SIG-M5 treated with dmso at 0.1 percent for 504 hours (cell line): ENCODE results near the gene OPN3.
A peak's percentile ranks its signal among the peaks of the same experiment; 100 is the strongest.

ENCODE experiments used
- DNase-seq: peaks from one replicate; lab custom pipeline; 2025; ENCODE audit not compliant: unreplicated experiment; lab: John Stamatoyannopoulos, UW

Gene OPN3

GRCh38 chr1:241591736-241592135 is 48.4 kb downstream of the OPN3 start:
- DNase-seq, result no peak

GRCh38 chr1:241591317-241591716 is 48.9 kb downstream of the OPN3 start:
- peak; percentile 21 for DNase-seq

- DNase-seq, result no peak
Observed at GRCh38 chr1:241590719-241591118, 49.5 kb downstream of the OPN3 start.

- DNase-seq, result peak; percentile 82
Observed at GRCh38 chr1:241589521-241589920, 50.6 kb downstream of the OPN3 start.

GRCh38 chr1:241586905-241587512 is 53.2 kb downstream of the OPN3 start:
- DNase-seq, result no peak

GRCh38 chr1:241582921-241583321 is 57.2 kb downstream of the OPN3 start:
- DNase-seq, result no peak

GRCh38 chr1:241579434-241579833 is 60.7 kb downstream of the OPN3 start:
- peak; percentile 6 for DNase-seq

- DNase-seq, result no peak
Observed at GRCh38 chr1:241574154-241574553, 66.0 kb downstream of the OPN3 start.

- no peak for DNase-seq
Observed at GRCh38 chr1:241569848-241570247, 70.3 kb downstream of the OPN3 start.

- no peak for DNase-seq
Observed at GRCh38 chr1:241560849-241561187, 79.4 kb downstream of the OPN3 start.

- DNase-seq, result peak; percentile 63
Observed at GRCh38 chr1:241560146-241560848, 79.9 kb downstream of the OPN3 start.

GRCh38 chr1:241557551-241558193 is 82.5 kb downstream of the OPN3 start:
- DNase-seq, result no peak

- DNase-seq, result no peak
Observed at GRCh38 chr1:241557031-241557430, 83.1 kb downstream of the OPN3 start.

- no peak for DNase-seq
Observed at GRCh38 chr1:241555526-241555925, 84.6 kb downstream of the OPN3 start.

GRCh38 chr1:241553886-241554592 is 86.1 kb downstream of the OPN3 start:
- DNase-seq, result no peak

- peak; percentile 90 for DNase-seq
Observed at GRCh38 chr1:241551759-241552638, 88.2 kb downstream of the OPN3 start.

- no peak for DNase-seq
Observed at GRCh38 chr1:241550318-241550717, 89.9 kb downstream of the OPN3 start.

- DNase-seq, result no peak
Observed at GRCh38 chr1:241548008-241548407, 92.2 kb downstream of the OPN3 start.
